Inflammatory macrophage treated with lipopolysaccharide for 1 hour (primary cell): ENCODE measurements around the gene ZNF79.

ENCODE experiments used
- DNase-seq, 2 donors: peaks; one replicate each; pipeline ENCODE4 v3.0.0-alpha.2; 2020 to 2022

The ZNF79 gene

DNA sequence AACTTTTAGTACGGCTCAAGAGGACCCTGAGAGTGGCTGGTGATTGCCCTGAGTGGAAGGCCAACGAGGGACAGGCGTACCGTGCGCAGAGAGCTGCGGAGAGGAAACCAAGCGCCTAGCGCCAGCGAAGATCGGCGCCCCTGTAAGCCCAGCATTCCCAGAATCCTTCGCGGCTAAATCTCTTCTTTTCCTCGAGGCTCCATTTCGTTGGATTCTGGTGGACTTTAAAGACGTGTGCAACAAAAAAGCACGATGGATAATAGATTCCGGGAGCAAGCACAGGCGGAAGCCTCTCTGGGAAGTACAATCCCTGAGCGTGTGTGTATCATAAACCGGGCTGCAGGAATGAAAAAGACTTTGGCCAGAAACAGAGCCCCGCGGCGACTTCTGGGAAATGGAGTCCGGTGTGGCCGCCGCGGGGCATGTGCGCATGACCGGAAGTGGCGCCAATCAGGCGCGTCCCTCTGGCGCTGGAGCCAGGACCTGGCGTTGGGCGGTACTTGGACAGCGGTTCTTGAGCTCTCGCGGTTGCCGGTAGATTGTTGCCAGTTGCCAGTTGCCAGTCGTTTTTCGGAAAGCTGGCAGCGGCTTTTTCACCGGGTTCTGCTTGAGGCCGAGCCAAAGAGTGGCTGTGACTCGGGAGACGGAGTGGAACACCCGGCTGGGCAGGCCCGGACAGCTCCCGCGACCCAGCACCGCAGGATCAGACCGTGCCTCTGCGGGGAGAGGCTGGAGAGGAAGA is at the start of gene ZNF79:
Gene ZNF79, plus strand, starts transcription at position 449 of the 742 bp plus-strand sequence. CDS start 406 bp downstream, outside the sequence.
- peak; percentile 83 to 89 for DNase-seq

DNA sequence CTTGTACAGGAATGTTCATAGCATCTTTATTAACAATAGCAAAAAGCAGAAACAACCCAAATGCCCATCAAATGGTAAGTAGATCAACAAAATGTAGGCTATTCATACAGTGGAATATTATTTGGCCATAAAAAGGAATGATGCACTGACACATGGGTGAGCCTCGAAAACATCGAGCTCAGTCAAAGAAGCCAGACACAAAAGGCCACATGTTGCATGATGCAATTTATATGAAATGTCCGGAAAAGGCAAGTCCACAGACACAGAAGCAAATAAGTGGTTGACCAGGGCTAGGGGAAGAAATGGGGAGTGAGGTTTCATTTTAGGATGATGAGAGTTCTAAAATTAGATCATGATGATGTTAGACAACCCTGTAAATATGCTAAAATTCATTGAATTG is 43.7 kb upstream of the ZNF79 start:
- no peak for DNase-seq

DNA sequence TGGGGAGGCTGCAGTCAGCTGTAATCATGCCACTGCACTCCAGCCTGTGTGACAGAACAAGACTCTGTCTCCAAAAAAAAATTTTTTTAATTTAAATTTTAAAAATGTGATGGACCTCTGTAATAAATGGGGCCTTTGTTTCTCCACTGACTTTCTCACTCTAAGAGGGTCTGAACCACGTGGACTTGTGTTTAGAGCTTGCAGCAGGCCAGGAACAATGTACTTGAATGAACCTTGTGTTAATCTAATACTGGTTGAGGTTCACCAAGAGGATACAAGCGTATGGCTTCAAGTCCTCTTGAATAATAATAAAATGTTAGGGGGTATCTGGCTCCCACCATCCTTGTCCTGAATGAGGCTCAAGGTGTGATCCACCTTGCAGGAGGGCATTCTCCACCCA is 41.6 kb upstream of the ZNF79 start:
- DNase-seq = no peak

GRCh38 chr9:127384016-127384730 is 40.0 kb upstream of the ZNF79 start:
- DNase-seq = no peak

GRCh38 chr9:127384901-127385300 is 39.3 kb upstream of the ZNF79 start:
- DNase-seq = no peak

- no peak for DNase-seq
Observed at GRCh38 chr9:127386249-127386648, 37.9 kb upstream of the ZNF79 start.

- DNase-seq = no peak
Observed at GRCh38 chr9:127386981-127387380, 37.2 kb upstream of the ZNF79 start.

DNA sequence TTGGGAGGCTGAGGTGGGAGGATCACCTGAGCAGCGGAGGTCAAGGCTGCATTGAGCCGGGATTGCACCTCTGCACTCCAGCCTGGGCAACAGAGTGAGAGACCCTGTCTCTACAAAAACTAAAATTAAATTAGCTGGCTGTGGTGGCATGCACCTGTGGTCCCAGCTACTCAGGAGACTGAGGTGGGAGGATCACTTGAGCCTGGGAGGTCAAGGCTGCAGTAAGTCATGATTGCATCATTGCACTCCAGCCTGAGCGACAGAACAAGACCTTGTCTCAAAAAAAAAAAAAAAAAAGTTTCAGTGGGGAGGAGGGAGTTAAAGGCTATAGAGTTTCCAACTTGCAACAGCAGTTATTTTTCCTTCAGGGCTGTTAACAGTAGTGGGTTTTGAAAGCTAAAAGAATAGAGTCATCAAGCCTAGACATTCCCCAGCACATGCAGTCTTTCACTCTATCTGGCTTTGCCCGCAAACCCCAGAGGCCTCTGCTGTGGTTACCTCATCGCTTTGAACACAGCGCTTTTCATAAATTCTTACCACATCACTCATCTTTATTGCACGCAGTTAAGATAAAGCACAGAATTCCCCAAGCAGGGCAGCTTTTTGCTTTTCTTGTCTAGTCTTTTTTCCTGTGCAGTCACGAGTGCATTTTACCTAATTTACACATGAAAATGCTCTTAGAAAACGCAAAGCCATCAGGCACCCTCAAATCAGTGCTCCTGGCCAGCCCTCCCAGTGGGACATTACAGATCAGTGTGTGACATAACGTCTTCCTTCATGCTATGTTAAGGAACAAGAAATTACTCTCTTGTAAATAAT is 35.9 kb upstream of the ZNF79 start:
- DNase-seq = peak; percentile 55 to 81

DNA sequence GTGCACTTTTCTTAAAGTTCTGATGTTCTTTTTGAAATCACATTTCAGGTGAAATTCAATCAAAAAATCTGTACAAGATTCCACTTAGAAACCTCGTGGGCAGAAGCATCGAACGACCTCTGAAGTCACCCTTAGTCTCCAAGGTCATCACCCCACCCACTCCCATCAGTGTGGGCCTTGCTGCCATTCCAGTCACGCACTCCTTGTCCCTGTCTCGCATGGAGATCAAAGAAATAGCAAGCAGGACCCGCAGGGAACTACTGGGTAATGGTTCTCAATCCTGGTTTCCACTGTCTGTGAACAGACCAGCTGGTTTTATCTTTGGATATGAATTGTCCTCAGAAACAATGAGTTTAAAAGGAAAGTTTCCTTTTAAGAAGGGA is 35.3 kb upstream of the ZNF79 start:
- no peak for DNase-seq

- no peak for DNase-seq
Observed at GRCh38 chr9:127389381-127390247, 34.6 kb upstream of the ZNF79 start.

GRCh38 chr9:127390248-127390545 is 34.0 kb upstream of the ZNF79 start:
- no peak for DNase-seq

- DNase-seq = no peak
Observed at GRCh38 chr9:127390563-127390962, 33.6 kb upstream of the ZNF79 start.

GRCh38 chr9:127392166-127392565 is 32.0 kb upstream of the ZNF79 start:
- DNase-seq = no peak

DNA sequence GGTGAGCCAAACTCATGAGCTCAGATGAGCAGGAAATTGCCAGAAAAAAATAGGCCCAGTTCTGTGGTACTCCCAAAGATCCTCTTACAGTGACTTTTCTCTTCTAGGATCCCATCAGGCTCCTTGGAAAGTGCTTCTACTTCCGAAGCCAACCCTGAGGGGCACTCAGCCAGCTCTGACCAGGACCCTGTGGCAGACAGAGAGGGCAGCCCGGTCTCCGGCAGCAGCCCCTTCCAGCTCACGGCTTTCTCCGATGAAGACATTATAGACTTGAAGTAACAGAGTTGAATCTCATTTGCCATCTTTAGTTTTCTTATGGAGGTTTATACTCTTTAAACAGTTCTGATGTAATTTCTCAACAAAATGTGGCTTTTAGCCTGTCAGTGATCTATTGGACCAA is 31.2 kb upstream of the ZNF79 start:
- no peak for DNase-seq

DNA sequence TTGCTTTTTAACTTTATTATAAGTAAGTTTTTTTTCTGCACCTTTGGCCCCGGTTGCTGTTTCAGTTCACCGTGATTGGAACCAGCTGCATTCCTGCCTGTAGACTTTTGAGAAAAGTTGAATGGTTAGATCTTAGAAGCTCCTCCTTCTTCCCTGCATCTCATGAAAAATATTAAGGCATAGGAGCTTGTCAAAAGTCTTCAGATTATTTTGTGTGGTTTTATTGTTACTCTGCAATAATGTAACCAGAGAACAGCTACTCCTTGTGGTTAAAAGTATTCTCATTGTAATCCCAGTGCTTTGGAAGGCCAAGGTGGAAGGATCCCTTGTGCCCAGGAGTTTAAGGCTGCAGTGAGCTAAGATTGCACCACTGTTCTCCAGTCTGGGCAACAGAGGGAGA is 30.5 kb upstream of the ZNF79 start:
- DNase-seq = no peak

DNA sequence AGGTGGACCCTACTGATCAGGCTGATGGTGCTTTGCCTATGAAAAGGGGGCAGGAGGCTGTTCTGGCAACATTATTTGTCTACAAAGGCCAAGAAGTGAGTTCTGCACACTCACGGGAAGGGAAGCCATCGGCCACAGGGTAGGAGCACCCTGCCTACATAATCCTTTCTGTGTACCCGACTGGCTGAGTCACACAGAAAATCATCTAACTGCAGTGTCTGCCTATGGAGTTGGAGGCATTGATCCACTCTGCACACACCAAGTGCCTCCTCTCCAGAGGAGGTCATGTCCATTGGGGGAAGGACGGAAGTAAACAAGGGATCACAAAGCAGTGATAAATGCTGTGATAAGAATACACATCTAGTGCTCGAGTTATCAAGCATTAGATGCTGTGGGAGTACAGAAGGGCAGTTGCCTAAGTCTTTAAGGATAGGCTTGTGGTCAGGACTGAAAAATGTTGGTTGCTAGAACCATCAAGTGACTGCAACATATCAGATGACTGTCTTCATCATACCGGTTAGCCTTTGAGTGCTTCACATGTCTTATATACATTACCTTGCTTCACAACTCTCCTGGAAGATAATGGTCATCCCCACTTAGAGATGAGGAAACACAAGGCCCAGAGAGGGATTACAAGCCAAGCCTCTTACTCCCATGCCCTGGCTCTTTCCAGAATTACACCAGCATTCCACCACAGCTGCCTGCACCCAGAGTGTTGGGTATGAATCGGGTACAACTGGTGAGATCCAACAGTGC is 28.5 kb upstream of the ZNF79 start:
- DNase-seq = peak in 1 of 2 donors; percentile 37

- no peak for DNase-seq
Observed at GRCh38 chr9:127396253-127396807, 27.9 kb upstream of the ZNF79 start.

DNA sequence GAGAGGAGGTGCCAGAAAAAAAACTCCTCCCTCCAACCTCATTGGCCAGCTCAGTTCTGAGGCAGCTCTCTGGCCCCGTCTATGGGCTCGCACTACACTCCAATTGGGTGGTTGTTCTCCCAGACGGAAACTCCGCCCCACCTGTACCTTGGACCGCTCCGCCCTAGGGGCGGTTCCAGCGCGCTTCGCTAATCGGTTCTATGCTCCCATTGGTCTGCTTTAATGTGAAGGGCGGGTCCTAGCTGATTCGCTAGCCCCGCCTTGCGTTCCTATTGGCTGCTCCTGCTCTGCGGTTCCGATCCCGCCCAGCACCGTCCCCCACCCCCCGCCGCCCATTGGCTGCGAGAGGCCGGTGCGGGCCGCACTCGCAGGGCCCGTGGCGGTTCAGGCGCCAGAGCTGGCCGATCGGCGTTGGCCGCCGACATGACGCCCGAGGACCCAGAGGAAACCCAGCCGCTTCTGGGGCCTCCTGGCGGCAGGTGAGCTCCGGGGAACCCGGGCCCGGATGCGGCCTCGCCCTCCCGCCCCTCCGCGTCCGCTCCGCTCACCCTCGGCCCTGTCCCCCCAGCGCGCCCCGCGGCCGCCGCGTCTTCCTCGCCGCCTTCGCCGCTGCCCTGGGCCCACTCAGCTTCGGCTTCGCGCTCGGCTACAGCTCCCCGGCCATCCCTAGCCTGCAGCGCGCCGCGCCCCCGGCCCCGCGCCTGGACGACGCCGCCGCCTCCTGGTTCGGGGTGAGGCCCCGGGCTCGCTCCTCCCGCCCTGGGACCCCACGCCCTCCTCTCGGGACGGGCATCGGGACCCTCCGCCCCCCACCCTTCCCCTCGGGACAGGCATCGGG is 27.2 kb upstream of the ZNF79 start, which contains the start of gene SLC2A8:
Gene SLC2A8, plus strand, starts transcription at position 362 of the 838 bp plus-strand sequence. Its CDS starts 62 bp downstream, at position 424.
- DNase-seq = peak; percentile 99 to 100

GRCh38 chr9:127397646-127398274 is 26.4 kb upstream of the ZNF79 start:
- peak; percentile 10 to 15 for DNase-seq

GRCh38 chr9:127398275-127398647 is 25.9 kb upstream of the ZNF79 start:
- no peak for DNase-seq
